ENCODE results near the gene RNF150. TPM values are rescaled to one million over a fixed set of nuclear protein-coding genes. Genes with fewer than 3 reads are reported as not detected.
A peak's percentile ranks its signal among the peaks of the same experiment; 100 is the strongest.

RNF150 gene
- total RNA-seq, 4 donors from 2014 or later: 13.1 to 24.3 (median 15.7) TPM

GRCh38 chr4:140863197-140863596 is 270.1 kb downstream of the RNF150 start:
- no peaks in the 10 kb centered on the region for H3K9me3 ChIP-seq

GRCh38 chr4:140862177-140862442 is 271.2 kb downstream of the RNF150 start:
- Histone ChIP-seq H3K4me1 (peaks cover 0 to 2% (median 0%) of the 10 kb centered on the region in 4 donors), H3K4me3 (no peak overlapping the region), H3K9me3 (no peaks in the 10 kb centered on the region), H3K27ac (no peak overlapping the region), H3K27me3 (no peaks in the 10 kb centered on the region), H3K36me3 (no peaks in the 10 kb centered on the region)
- WGBS, 2 donors: 89% methylated on average over 4 of the region's 4 CpGs
- TF ChIP-seq EP300 (IDR thresholded peaks at IDR 0.05): no peak
- TF ChIP-seq POLR2A (IDR thresholded peaks at IDR 0.05): no peak
- DNase-seq (ENCODE audit: low spot score in 2 of 2): no peak

More at GRCh38 chr4:140863197-140863596, 270.1 kb downstream of the RNF150 start:
- Histone ChIP-seq H3K27me3 (no peaks in the 10 kb centered on the region), H3K4me1 (peaks cover 0 to 2% (median 0%) of the 10 kb centered on the region in 4 donors), H3K36me3 (no peaks in the 10 kb centered on the region), H3K27ac (no peak overlapping the region), H3K4me3 (no peak overlapping the region)
- no peak for DNase-seq (ENCODE audit: low spot score in 2 of 2)
- no peak for TF ChIP-seq EP300 (IDR thresholded peaks at IDR 0.05)
- TF ChIP-seq CTCF (IDR thresholded peaks at IDR 0.05): no peak
- TF ChIP-seq POLR2A (IDR thresholded peaks at IDR 0.05): no peak
- WGBS, 2 donors: 88 to 92% methylated on average over 2 of the region's 2 CpGs

GRCh38 chr4:140861359-140862176 is 271.7 kb downstream of the RNF150 start:
- 31 to 40% methylated on average over 7 of the region's 7 CpGs for WGBS, 2 donors
- H3K36me3 ChIP-seq: no peaks in the 10 kb centered on the region
- H3K27me3 ChIP-seq: no peaks in the 10 kb centered on the region
- H3K27ac ChIP-seq: no peak overlapping the region
- TF ChIP-seq POLR2A (IDR thresholded peaks at IDR 0.05): no peak
- peak; percentile 65 to 88 (median 77) for TF ChIP-seq CTCF (IDR thresholded peaks at IDR 0.05)
- TF ChIP-seq EP300 (IDR thresholded peaks at IDR 0.05): peak in 1 of 2 donors; percentile 41
- DNase-seq (ENCODE audit: low spot score in 2 of 2): peak; percentile 60 to 95
- H3K4me3 ChIP-seq: no peak overlapping the region
- no peaks in the 10 kb centered on the region for H3K9me3 ChIP-seq
- H3K4me1 ChIP-seq: peaks cover 0 to 2% (median 0%) of the 10 kb centered on the region in 4 donors

GRCh38 chr4:140858897-140859296 is 274.4 kb downstream of the RNF150 start:
- H3K27ac ChIP-seq: no peak overlapping the region
- TF ChIP-seq POLR2A (IDR thresholded peaks at IDR 0.05) (no peak), CTCF (IDR thresholded peaks at IDR 0.05) (no peak), EP300 (IDR thresholded peaks at IDR 0.05) (no peak)

GRCh38 chr4:140857111-140857510 is 276.2 kb downstream of the RNF150 start:
- Histone ChIP-seq H3K9me3 (no peaks in the 10 kb centered on the region), H3K4me3 (no peak overlapping the region), H3K27me3 (no peaks in the 10 kb centered on the region), H3K4me1 (peaks cover 0 to 2% (median 0%) of the 10 kb centered on the region in 4 donors), H3K27ac (no peak overlapping the region), H3K36me3 (no peaks in the 10 kb centered on the region)
- no peak for TF ChIP-seq EP300 (IDR thresholded peaks at IDR 0.05)
- TF ChIP-seq CTCF (IDR thresholded peaks at IDR 0.05): no peak
- TF ChIP-seq POLR2A (IDR thresholded peaks at IDR 0.05): no peak
- no peak for DNase-seq (ENCODE audit: low spot score in 2 of 2)
- WGBS, 2 donors: 74 to 75% methylated on average over 2 of the region's 2 CpGs

More at GRCh38 chr4:140858897-140859296, 274.4 kb downstream of the RNF150 start:
- Histone ChIP-seq H3K4me3 (no peak overlapping the region), H3K4me1 (peaks cover 0 to 2% (median 0%) of the 10 kb centered on the region in 4 donors), H3K36me3 (no peaks in the 10 kb centered on the region), H3K27me3 (no peaks in the 10 kb centered on the region), H3K9me3 (no peaks in the 10 kb centered on the region)
- DNase-seq (ENCODE audit: low spot score in 2 of 2): no peak
- WGBS, 2 donors: 73 to 76% methylated on average over 3 of the region's 3 CpGs

All from tibial nerve (tissue), 4 donors.